CD4-positive, alpha-beta T cell treated with Interleukin-12 subunit alpha and Interleukin-12 subunit beta, for 1 hour (primary cell): Measurements from ENCODE around the gene ZNF428.
"Not testable (repeated sequence)": the region's sequence is repeated elsewhere in the genome, so short reads cannot be mapped to it uniquely, and the experiment has no call there.

ENCODE experiments used
- DNase-seq: peaks from one replicate; pipeline ENCODE4 v3.0.0-alpha.2; 2020

Gene ZNF428

DNA sequence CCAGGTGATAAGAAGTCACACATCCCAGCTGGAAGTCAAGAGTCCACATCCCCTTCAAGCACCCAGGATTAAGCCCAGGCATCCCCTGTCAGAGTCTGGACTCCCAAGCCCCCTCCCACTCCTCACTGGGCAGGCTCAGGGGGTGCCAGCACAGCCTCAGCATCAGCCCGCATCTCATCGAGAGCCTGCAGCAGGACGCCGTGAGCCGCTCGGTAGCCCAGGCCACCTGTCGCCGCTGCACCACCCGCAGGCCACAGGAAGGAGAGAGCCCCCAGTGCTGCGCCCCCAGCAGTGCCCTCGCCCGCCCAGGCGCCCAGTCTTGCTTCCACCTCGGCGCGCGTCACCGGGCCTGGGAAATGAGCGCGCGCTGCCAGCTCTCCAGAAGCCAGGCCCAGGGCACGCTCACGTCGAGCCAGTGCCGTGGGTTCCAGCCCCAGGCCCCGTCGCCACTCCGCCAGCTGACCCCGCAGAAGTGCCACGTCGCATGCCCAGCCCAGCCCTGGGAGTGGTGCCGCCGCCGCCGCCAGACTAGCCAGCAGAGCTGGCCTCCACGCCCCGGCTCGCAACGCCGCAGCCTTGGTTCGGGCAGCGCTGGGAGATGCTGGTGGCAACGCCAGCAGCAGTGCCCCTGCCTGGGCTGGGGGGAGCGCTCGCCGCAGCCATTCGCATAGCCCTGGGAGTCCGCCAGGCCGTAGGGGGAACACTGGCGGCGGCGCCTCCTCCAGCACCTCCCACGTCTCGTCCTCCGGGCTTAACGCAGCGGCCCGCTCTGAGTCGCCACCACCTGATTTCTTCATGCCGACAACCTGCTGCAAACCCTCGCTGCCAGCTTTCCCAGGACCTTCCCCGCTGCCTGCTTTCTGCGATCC is 27.3 kb downstream of the ZNF428 start:
- DNase-seq, result no peak

GRCh38 chr19:43589678-43590077 is 29.8 kb downstream of the ZNF428 start:
- no peak for DNase-seq

GRCh38 chr19:43589277-43589676 is 30.2 kb downstream of the ZNF428 start:
- DNase-seq, result no peak

DNA sequence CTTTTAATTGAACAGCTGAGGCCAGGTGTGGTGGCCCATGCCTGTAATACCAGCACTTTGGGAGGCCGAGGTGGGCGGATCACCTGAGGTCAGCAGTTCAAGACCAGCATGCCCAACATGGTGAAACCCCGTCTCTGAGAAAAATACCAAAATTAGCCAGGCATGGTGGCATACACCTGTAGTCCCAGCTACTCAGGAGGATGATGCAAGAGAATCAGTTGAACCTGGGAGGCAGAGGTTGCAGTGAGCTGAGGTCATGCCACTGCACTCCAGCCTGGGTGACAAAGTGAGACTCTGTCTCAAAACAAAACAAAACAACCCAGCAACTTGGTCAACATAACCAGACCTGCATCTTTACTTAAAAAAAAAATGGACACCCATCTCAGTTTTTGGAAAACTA is 32.4 kb downstream of the ZNF428 start:
- not testable (repeated sequence) for DNase-seq

DNA sequence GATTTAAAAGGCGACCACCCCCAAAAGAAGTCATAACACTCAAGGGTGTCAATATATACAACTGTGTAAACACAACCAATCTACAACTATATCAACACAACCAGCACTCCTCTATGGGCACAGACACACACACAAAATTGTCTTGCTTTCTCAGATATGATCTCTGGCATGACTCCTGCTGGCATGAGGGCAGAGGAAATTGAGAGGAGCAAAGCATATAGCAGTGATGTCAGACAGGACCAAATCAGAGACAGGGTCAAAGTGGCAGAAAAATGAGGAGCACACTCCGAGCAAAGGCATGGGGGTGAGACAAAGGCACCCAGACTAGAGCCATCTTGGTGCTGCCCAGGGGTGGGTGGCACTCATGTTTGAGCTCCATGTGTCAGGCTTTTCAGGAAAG is 33.1 kb downstream of the ZNF428 start:
- no peak for DNase-seq

GRCh38 chr19:43584484-43584883 is 34.9 kb downstream of the ZNF428 start:
- no peak for DNase-seq

- DNase-seq, result no peak
These were observed 36.9 kb downstream of the ZNF428 start for GRCh38 chr19:43582495-43582894.

GRCh38 chr19:43581467-43581866 is 38.0 kb downstream of the ZNF428 start:
- DNase-seq, result no peak

DNA sequence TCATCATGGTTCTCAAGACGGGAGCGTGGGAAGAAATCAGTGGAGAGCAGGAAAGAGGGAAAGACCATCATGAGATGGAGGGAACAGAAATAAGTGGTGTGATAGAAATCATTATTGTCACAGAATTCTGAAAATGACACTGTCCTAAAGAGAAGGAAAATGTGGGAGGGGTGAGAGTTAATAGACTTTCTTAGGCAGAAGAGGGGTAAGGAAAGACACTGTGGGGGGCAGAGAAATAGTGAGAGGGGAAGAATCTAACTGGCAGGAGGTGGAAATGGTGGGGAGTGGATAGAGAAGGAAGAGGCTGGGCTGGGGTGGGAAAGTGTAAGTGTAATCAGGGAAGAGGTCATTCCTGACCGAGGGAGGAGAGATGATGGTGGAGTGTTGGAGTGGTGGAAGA is 40.6 kb downstream of the ZNF428 start:
- DNase-seq, result no peak

DNA sequence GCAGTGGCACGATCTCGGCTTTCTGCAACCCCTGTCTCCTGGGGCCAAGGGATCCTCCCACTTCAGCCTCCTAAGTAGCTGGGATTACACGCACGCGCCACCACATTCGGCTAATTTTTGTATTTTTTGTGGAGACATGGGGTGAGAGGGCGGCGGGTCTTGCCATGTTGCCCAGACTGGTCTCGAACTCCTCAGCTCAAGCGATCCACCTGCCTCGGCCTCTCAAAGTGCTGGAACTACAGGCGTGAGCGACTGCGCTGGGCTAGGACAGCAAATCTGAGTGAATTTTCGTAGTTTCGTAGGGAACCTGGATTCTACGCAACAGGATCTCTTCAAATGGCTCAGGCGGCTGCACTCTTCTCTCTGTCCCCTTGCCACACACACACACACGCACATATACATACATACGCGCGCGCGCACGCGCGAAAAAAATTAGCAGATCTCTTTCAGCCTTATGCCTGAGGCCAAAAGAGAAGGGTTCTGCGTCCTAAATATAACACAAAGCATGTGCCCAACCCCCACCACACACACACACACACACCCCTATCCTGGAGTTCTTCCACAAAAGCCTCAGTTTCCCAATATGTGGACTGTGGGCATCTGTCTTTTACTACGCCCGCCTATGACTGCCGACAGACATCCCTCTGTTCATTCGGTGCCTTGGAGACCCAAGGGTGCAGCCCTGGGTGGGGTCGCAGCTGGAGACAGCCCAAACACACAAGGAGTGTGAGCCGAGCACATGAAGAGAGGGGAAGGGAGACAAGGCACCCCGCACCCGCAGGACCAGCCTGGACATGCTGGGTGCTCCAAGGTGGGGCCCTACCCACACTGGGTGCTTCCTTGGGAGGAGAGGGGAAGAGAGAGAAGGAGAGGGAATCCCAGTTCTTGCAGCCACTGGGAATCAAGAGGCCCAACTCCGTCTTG is 43.2 kb downstream of the ZNF428 start:
- no peak for DNase-seq

DNA sequence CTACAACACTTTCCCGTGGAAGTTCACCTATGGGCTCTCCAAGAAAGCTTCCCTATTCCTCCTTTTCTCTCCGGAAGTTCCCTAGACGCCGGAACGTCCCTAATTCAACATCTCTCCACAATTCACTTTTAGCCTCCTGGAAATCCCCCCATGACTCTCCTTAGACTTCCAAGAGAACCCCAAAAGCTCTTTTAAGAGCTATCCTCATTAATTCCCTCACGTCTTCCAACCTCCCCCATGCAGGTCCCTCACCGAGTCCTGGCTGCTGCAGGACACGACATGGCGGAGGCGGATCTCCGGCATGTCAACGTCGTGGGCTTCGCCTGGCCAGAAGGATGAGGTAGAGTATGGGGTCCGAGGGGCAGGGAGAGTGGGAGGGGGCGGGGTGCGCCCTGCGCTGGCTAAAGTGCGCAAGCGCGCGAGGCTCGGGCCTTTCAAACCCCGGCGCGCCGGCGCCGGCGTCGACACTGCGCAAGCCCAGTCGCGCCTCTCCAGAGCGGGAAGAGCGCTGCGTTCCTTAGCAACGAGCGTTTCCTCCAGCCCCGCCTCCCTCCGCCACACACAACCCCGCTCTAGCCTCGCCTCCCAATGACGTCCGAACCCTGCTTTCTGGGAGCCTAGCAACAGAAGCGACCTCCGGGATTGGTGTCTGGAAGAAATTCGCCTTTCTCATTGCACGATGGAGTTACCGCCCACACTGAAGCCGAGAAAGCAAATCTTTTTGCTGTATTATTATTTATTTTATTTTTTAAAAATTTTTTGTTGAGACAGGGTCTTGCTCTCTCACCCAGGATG is 44.1 kb downstream of the ZNF428 start, which contains the start of the genes PINLYP and XRCC1:
PINLYP (plus strand) TSS at position 646 of the 795 bp plus-strand sequence. CDS start 1,391 bp downstream, outside the sequence.
XRCC1 (minus strand) TSS at position 372 of the 795 bp plus-strand sequence; CDS start at position 303, 69 bp downstream.
- peak; percentile 98 for DNase-seq

GRCh38 chr19:43574424-43575155 is 44.8 kb downstream of the ZNF428 start:
- no peak for DNase-seq

- DNase-seq, result no peak
These were observed 47.2 kb downstream of the ZNF428 start for GRCh38 chr19:43572171-43572588.

- no peak for DNase-seq
These were observed 49.1 kb downstream of the ZNF428 start for GRCh38 chr19:43570174-43570791.

DNA sequence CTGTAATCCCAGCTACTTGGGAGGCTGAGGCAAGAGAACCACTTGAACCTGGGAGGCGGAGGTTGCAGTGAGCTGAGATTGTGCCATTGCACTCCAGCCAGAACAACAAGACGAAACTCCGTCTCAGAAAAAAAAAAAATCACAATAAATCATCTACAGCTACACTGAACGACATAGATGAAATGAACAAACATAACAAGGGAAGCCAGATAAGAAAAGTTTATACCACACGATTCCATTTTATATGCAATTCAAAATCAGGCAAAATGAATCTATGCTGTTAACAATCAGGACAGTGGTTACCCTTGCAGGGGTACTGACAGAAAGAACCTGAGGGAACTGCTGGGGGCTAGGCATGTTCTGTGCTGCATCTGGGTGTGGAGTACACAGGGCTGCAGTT is 49.8 kb downstream of the ZNF428 start:
- DNase-seq, result no peak

DNA sequence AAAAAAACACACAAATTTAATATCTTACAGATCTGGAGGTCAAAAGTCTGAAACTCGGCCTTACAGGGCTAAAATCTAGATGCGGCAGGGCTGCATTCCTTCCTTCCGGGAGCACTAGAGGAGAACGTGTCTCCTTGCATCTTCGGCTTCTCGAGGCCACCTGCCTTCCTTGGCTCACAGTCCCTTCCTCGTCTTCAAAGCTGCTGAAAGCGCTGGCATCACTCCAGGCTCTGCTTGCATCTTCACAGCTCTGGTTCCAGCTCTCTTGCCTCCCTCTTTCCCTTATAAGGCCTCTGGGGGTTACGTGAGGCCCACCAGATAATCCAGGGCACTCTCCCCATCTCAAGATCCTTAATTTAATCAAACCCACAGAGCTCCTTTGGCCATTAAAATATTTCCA is 54.6 kb downstream of the ZNF428 start:
- DNase-seq, result no peak

GRCh38 chr19:43563816-43564457 is 55.5 kb downstream of the ZNF428 start:
- no peak for DNase-seq

GRCh38 chr19:43562698-43563241 is 56.7 kb downstream of the ZNF428 start:
- DNase-seq, result peak; percentile 90

GRCh38 chr19:43562226-43562697 is 57.2 kb downstream of the ZNF428 start:
- DNase-seq, result no peak
